Adrenal gland (tissue), 12 donors: ENCODE results near the gene PRKCA. TPM values are rescaled to one million over a fixed set of nuclear protein-coding genes. Genes with fewer than 3 reads are reported as not detected.
"Not testable (repeated sequence)": the region's sequence is repeated elsewhere in the genome, so short reads cannot be mapped to it uniquely, and the experiment has no call there.

Experiments
- DNase-seq, 7 donors: peaks; one replicate each; pipeline ENCODE4 v3.0.0-alpha.2; 2019 to 2020
- H3K27ac ChIP-seq, 5 donors: fragments of 200-600 bp; sonication (generic) in 4 of 5; 1 replicate in 3 of 5; 2 replicates in 2 of 5; pipeline versions ENCODE4 v1.5.1 to v1.8.0; 2016 to 2020; ENCODE audit warnings: mild to moderate bottlenecking in 1 of 5
- H3K27me3 ChIP-seq: fragments of 200-600 bp; 2 replicates; pipeline ENCODE4 v1.8.0; 2021
- H3K36me3 ChIP-seq, 2 donors: fragments of 200-600 bp; replicated peaks in 1 of 2; 1 replicate in 1 of 2; 2 replicates in 1 of 2; pipeline versions ENCODE4 v1.5.1 to v1.8.0; 2018 to 2022
- H3K4me1 ChIP-seq, 2 donors: fragments of 200-600 bp; replicated peaks in 1 of 2; 1 replicate in 1 of 2; 2 replicates in 1 of 2; pipeline versions ENCODE4 v1.5.1 to v1.8.0; 2018 to 2021
- H3K4me3 ChIP-seq, 4 donors: fragments of 200-600 bp; sonication (generic) in 3 of 4; one replicate each; pipeline ENCODE4 v1.5.1; 2016 to 2018
- H3K9me3 ChIP-seq, 3 donors: fragments of 200-600 bp; sonication (generic) in 1 of 3; replicated peaks in 1 of 3; 1 replicate in 2 of 3; 2 replicates in 1 of 3; pipeline versions ENCODE4 v1.5.1 to v1.8.0; 2016 to 2021
- CTCF ChIP-seq, 6 experiments: fragments of 450-650 bp in 4 of 6; fragments of 200-600 bp in 2 of 6; sonication (generic) in 1 of 6; IDR thresholded peaks; 1 replicate in 5 of 6; 2 replicates in 1 of 6; pipeline versions ENCODE4 v1.5.1 to v1.8.0; 2016 to 2021; ENCODE audit warnings: antibody characterized with exemption in 6 of 6, mild to moderate bottlenecking in 2 of 6, moderate library complexity in 1 of 6
- POLR2A ChIP-seq, 2 donors: fragments of 450-650 bp; IDR thresholded peaks; one replicate each; pipeline ENCODE4 v1.6.1; 2017; ENCODE audit warnings: antibody characterized with exemption in 2 of 2, mild to moderate bottlenecking in 2 of 2, moderate library complexity in 1 of 2
- WGBS, 4 donors: extraction: QIAGEN DNeasy Blood & Tissue Kit in 2 of 4; methylation state at CpG; one replicate each; pipeline versions ENCODE4 v1.1.5 to v1.1.7; 2013 to 2017; 5-methylcytosine and 5-hydroxymethylcytosine counted together
- intact Hi-C, 2 donors: fragments of 100-400 bp; cut with DNase I; formaldehyde crosslinking; loops; one replicate each; pipeline versions ENCODE4 v1.14.1 to v1.15.0; 2022 to 2023
- polyA plus RNA-seq, 3 donors: library from polyadenylated mRNA; stranded (reverse); fragments of 200-250 nt in 2 of 3; fragments of 350-450 nt in 1 of 3; fragmentation: Illumina TruSeq in 1 of 3; extraction: RNeasy Lipid Tissue Mini Kit (QIAGEN cat#74804) in 1 of 3; gene quantifications; one replicate each; pipeline ENCODE4 v1.2.3, GENCODE V29; 2013 to 2014
- total RNA-seq, 9 donors: library from RNA; depleted of rRNA in 4 of 9; stranded (reverse); fragments of >200 nt in 4 of 9; fragments of 120-200 nt in 1 of 9; fragmentation: NEBNext Ultra II Directional in 1 of 9; extraction: Animal tissue kit (Norgen Biotek cat#: 25700) in 1 of 9; gene quantifications; one replicate each; pipeline versions ENCODE4 v1.1.0 to v1.2.4, GENCODE V29; 2013 to 2023
- donor health status: healthy with polysubstance abuse.
- donor health status: Bipolar disorder and iron deficiency.
- donor health status: DM: yes; HTN: yes; CAD: no.
- donor health status: DM: no; HTN: no; CAD: no.
- donor health status: DM: no; HTN: no; CAD: no.
- donor health status: DM: yes; HTN: yes; CAD: no.

Gene PRKCA
- total and polyA plus RNA-seq, 12 donors: 15.1 to 202 (median 84.1) TPM

- intact Hi-C loops: no loop called here
- no peak for DNase-seq
- Histone ChIP-seq H3K4me1 (peaks cover 22 to 60% of the 10 kb centered on the region in 2 donors), H3K27me3 (no peaks in the 10 kb centered on the region), H3K9me3 (no peaks in the 10 kb centered on the region), H3K27ac (no peak overlapping the region), H3K36me3 (no peaks in the 10 kb centered on the region), H3K4me3 (no peak overlapping the region)
- 96 to 100% (median 97%) methylated on average over 2 of the region's 2 CpGs; no CpG with 5 or more reads in 1 of the 4 donors for WGBS, 4 donors
- no peak for TF ChIP-seq CTCF (IDR thresholded peaks at IDR 0.05)
- TF ChIP-seq POLR2A (IDR thresholded peaks at IDR 0.05): no peak
Measured at GRCh38 chr17:66357037-66357436, 54.6 kb downstream of the PRKCA start.

- Histone ChIP-seq H3K4me3 (no peak overlapping the region), H3K27ac (no peak overlapping the region), H3K27me3 (no peaks in the 10 kb centered on the region), H3K9me3 (no peaks in the 10 kb centered on the region), H3K36me3 (no peaks in the 10 kb centered on the region), H3K4me1 (peaks cover 22 to 45% of the 10 kb centered on the region in 2 donors)
- TF ChIP-seq POLR2A (IDR thresholded peaks at IDR 0.05) (no peak), CTCF (IDR thresholded peaks at IDR 0.05) (no peak)
- DNase-seq: no peak
- WGBS, 4 donors: 64 to 70% (median 66%) methylated on average over 2 of the region's 2 CpGs
- intact Hi-C loops: no loop called here
Measured at GRCh38 chr17:66359351-66359750, 56.9 kb downstream of the PRKCA start.

- 59 to 72% (median 62%) methylated on average over 12 of the region's 12 CpGs for WGBS, 4 donors
- H3K9me3 ChIP-seq, H3K27me3 ChIP-seq, intact Hi-C loops, H3K36me3 ChIP-seq: not testable (repeated sequence)
- Histone ChIP-seq H3K4me3 (peak overlapping the region in 1 of 4 donors; percentile 17), H3K4me1 (peaks cover 22 to 44% of the 10 kb centered on the region in 2 donors), H3K27ac (peak overlapping the region; percentile 15 to 85 (median 41))
- DNase-seq: peak in 5 of 7 donors; percentile 57 to 69 (median 68)
Measured at GRCh38 chr17:66360961-66361565, 58.6 kb downstream of the PRKCA start.

GRCh38 chr17:66364508-66364907 is 62.1 kb downstream of the PRKCA start:
- Histone ChIP-seq H3K36me3 (no peaks in the 10 kb centered on the region), H3K4me1 (peaks cover 17 to 41% of the 10 kb centered on the region in 2 donors), H3K27ac (no peak overlapping the region), H3K9me3 (no peaks in the 10 kb centered on the region), H3K27me3 (no peaks in the 10 kb centered on the region), H3K4me3 (no peak overlapping the region)
- DNase-seq: no peak
- intact Hi-C loops: no loop called here
- TF ChIP-seq POLR2A (IDR thresholded peaks at IDR 0.05): no peak
- TF ChIP-seq CTCF (IDR thresholded peaks at IDR 0.05): no peak
- WGBS, 4 donors: 93 to 96% (median 94%) methylated on average over 10 of the region's 10 CpGs

DNA sequence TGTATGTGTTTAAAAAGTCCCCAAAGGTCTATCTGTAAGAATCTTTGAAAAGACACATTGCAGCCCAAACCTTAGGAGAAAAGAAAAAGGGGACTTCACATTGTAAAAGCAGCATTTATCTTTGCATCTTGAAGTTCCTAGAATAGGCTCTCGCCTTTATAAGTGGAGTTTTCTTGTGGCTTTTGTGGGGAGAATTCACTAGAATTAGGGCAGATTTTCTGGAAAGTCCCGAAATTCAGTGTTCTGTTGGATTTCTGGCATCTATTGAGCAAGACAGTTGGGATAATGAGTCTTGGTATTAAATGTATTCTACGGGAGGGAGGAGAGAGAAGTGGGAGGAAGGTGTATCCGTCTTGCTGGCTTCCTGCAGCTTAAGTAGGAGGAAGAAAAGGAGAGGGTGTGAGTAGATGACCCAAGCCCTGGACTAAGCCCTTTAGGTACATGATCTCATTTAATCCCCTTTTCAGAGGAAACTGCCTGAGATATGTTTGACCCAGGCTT is 62.6 kb downstream of the PRKCA start:
- Histone ChIP-seq H3K27me3 (no peaks in the 10 kb centered on the region), H3K9me3 (no peaks in the 10 kb centered on the region), H3K27ac (no peak overlapping the region), H3K4me1 (peaks cover 13 to 35% of the 10 kb centered on the region in 2 donors), H3K4me3 (no peak overlapping the region), H3K36me3 (no peaks in the 10 kb centered on the region)
- TF ChIP-seq CTCF (IDR thresholded peaks at IDR 0.05): no peak
- TF ChIP-seq POLR2A (IDR thresholded peaks at IDR 0.05): no peak
- 47 to 66% (median 54%) methylated on average over 4 of the region's 4 CpGs for WGBS, 4 donors
- no peak for DNase-seq
- intact Hi-C loops: no loop called here
